Measurements from ENCODE around the gene C14orf132.

DNA sequence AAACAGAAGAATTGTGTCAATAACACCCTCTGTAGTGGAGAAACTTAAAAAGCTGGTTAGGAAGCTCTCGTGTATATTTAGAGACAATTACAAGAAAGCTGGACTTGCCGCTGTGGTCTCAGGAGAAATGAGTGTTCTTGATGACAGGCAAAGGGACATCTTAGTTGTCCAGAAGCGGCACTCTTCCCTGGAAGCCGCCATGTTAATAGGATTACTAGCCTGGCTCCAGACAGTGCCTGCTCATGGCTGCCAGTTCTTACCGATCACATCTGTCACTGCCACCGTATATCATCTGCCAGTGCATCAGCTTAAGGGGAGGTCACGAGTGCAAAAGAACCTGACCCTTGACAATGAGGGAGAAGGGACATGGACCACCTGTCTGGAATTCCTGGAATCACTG, 48.9 kb downstream of the C14orf132 start:
- TF ChIP-seq EZH2 (IDR thresholded peaks at IDR 0.05; ENCODE audit: low read length), result no peak
- TF ChIP-seq, protein P1, sequence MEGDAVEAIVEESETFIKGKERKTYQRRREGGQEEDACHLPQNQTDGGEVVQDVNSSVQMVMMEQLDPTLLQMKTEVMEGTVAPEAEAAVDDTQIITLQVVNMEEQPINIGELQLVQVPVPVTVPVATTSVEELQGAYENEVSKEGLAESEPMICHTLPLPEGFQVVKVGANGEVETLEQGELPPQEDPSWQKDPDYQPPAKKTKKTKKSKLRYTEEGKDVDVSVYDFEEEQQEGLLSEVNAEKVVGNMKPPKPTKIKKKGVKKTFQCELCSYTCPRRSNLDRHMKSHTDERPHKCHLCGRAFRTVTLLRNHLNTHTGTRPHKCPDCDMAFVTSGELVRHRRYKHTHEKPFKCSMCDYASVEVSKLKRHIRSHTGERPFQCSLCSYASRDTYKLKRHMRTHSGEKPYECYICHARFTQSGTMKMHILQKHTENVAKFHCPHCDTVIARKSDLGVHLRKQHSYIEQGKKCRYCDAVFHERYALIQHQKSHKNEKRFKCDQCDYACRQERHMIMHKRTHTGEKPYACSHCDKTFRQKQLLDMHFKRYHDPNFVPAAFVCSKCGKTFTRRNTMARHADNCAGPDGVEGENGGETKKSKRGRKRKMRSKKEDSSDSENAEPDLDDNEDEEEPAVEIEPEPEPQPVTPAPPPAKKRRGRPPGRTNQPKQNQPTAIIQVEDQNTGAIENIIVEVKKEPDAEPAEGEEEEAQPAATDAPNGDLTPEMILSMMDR (optimal IDR thresholded peaks at IDR 0.05 in 1 of 3, IDR thresholded peaks at IDR 0.05 in 1 of 3, conservative IDR thresholded peaks at IDR 0.05 in 1 of 3; ENCODE audit: extremely low read depth in 1 of 3, insufficient read depth in 2 of 3, low read length in 3 of 3), result no peak

Data from keratinocyte (primary cell).